H1 (cell line): Measurements from ENCODE around the gene TSPY10. TPM values are rescaled to one million over a fixed set of nuclear protein-coding genes. Genes with fewer than 3 reads are reported as not detected.
"Not testable (repeated sequence)": the region's sequence is repeated elsewhere in the genome, so short reads cannot be mapped to it uniquely, and the experiment has no call there.

Source experiments
- CTCF ChIA-PET: fragments of 300-600 bp; sonication (Branson Sonifier 250); formaldehyde crosslinking; loops from one replicate; lab custom pipeline; 2021; ENCODE audit not compliant: partially characterized antibody; lab: Charles Lee
- POLR2A ChIA-PET: fragments of 300-600 bp; sonication (Branson Sonifier 250); formaldehyde crosslinking; loops from one replicate; lab custom pipeline; 2021; ENCODE audit warnings: inconsistent platforms; ENCODE audit not compliant: partially characterized antibody; lab: Charles Lee
- DNase-seq, 2 experiments: peaks; one replicate each; pipeline versions ENCODE4 v3.0.0 to v3.0.0-alpha.2; 2010 to 2022; ENCODE audit warnings: low spot score in 2 of 2, low read depth in 1 of 2, mixed read lengths in 1 of 2
- FAIRE-seq: peaks from 2 replicates; lab custom pipeline; 2011; peaks lifted over from hg19 to GRCh38; lab: Jason Lieb, UNC
- H2AFZ ChIP-seq: 2 replicates; pipeline ENCODE4 v1.8.1; 2012; ENCODE audit warnings: low read length, inconsistent platforms
- H2AK5ac ChIP-seq: 2 replicates; pipeline ENCODE4 v1.6.1; 2013; ENCODE audit warnings: low read depth, low read length
- H2BK120ac ChIP-seq: replicated peaks from 2 replicates; pipeline ENCODE3; 2013; ENCODE audit warnings: low read depth, low read length, inconsistent platforms
- H2BK12ac ChIP-seq: 2 replicates; pipeline ENCODE4 v1.6.1; 2013; ENCODE audit warnings: low read depth, low read length
- H2BK15ac ChIP-seq: 2 replicates; pipeline ENCODE4 v1.6.1; 2013; ENCODE audit warnings: low read length
- H2BK20ac ChIP-seq: 2 replicates; pipeline ENCODE4 v1.6.1; 2013; ENCODE audit warnings: low read length
- H2BK5ac ChIP-seq: 2 replicates; pipeline ENCODE4 v1.6.1; 2013; ENCODE audit warnings: low read depth, low read length
- H3K14ac ChIP-seq: 2 replicates; pipeline ENCODE4 v1.6.1; 2013; ENCODE audit warnings: inconsistent platforms; ENCODE audit not compliant: insufficient read length
- H3K18ac ChIP-seq: 2 replicates; pipeline ENCODE4 v1.6.1; 2013; ENCODE audit warnings: low read length; ENCODE audit errors: extremely low read depth
- H3K23ac ChIP-seq: 2 replicates; pipeline ENCODE4 v1.6.1; 2013; ENCODE audit warnings: inconsistent platforms; ENCODE audit not compliant: insufficient read length
- H3K23me2 ChIP-seq: 2 replicates; pipeline ENCODE4 v1.6.1; 2013; ENCODE audit warnings: low read depth, low read length
- H3K27ac ChIP-seq: 2 replicates; pipeline ENCODE4 v1.6.1; 2011; ENCODE audit warnings: low read depth, low read length, inconsistent platforms
- H3K27me3 ChIP-seq, 4 experiments: replicated peaks in 1 of 4; 1 replicate in 1 of 4; 2 replicates in 3 of 4; pipeline versions ENCODE4 v1.6.1 to v1.8.1; 2011 to 2013; ENCODE audit warnings: low read length in 3 of 4, mild to moderate bottlenecking in 3 of 4, inconsistent platforms in 2 of 4, mixed read lengths in 2 of 4, moderate library complexity in 1 of 4; ENCODE audit not compliant: control insufficient read depth in 3 of 4, insufficient read depth in 3 of 4; ENCODE audit errors: extremely low read depth in 1 of 4
- H3K36me3 ChIP-seq, 4 experiments: 2 replicates each; pipeline versions ENCODE4 v1.6.1 to v1.8.1; 2011 to 2013; ENCODE audit warnings: mild to moderate bottlenecking in 4 of 4, low read length in 3 of 4, moderate library complexity in 2 of 4, control low read depth in 1 of 4, inconsistent platforms in 1 of 4; ENCODE audit not compliant: insufficient read depth in 4 of 4, control insufficient read depth in 2 of 4
- H3K4ac ChIP-seq: replicated peaks from 2 replicates; pipeline ENCODE3; 2013; ENCODE audit warnings: low read length, low read depth, mixed read lengths, inconsistent platforms; ENCODE audit not compliant: insufficient read length
- H3K4me1 ChIP-seq, 4 experiments: replicated peaks in 1 of 4; 1 replicate in 1 of 4; 2 replicates in 3 of 4; pipeline versions ENCODE4 v1.6.1 to v1.8.1; 2011 to 2013; ENCODE audit warnings: low read length in 3 of 4, inconsistent platforms in 2 of 4, mixed read lengths in 1 of 4; ENCODE audit not compliant: insufficient read depth in 4 of 4, control insufficient read depth in 3 of 4
- H3K4me2 ChIP-seq, 2 experiments: 2 replicates each; pipeline versions ENCODE4 v1.6.1 to v1.8.1; 2011 to 2013; ENCODE audit warnings: low read depth in 2 of 2, low read length in 2 of 2, control low read depth in 1 of 2, inconsistent platforms in 1 of 2, mild to moderate bottlenecking in 1 of 2; ENCODE audit not compliant: insufficient read depth in 1 of 2
- H3K4me3 ChIP-seq, 4 experiments: fragments of 200-600, 300-600 bp in 1 of 4; sonication (generic), shearing (Covaris generic), sonication (Bioruptor Twin) in 1 of 4; 2 replicates each; pipeline versions ENCODE4 v1.5.1 to v1.8.1; 2011 to 2016; ENCODE audit warnings: low read length in 4 of 4, low read depth in 3 of 4, control low read depth in 2 of 4, inconsistent platforms in 2 of 4, mild to moderate bottlenecking in 2 of 4, mixed read lengths in 1 of 4, moderate library complexity in 1 of 4; ENCODE audit not compliant: insufficient read depth in 2 of 4; ENCODE audit errors: extremely low read depth in 1 of 4
- H3K56ac ChIP-seq: replicated peaks from 2 replicates; pipeline ENCODE3; 2013; ENCODE audit warnings: low read depth, mild to moderate bottlenecking, mixed read lengths, low read length, inconsistent platforms; ENCODE audit not compliant: insufficient read length
- H3K79me1 ChIP-seq: 2 replicates; pipeline ENCODE4 v1.6.1; 2013; ENCODE audit warnings: low read depth, low read length, control low read depth
- H3K79me2 ChIP-seq, 2 experiments: 2 replicates each; pipeline versions ENCODE4 v1.6.1 to v1.8.1; 2012 to 2013; ENCODE audit warnings: low read length in 2 of 2, mild to moderate bottlenecking in 2 of 2, inconsistent platforms in 1 of 2; ENCODE audit not compliant: insufficient read depth in 2 of 2, control insufficient read depth in 1 of 2
- H3K9ac ChIP-seq, 4 experiments: replicated peaks in 1 of 4; 1 replicate in 1 of 4; 2 replicates in 3 of 4; pipeline versions ENCODE4 v1.6.1 to v1.8.1; 2011 to 2013; ENCODE audit warnings: low read depth in 3 of 4, low read length in 3 of 4, control low read depth in 2 of 4, mild to moderate bottlenecking in 2 of 4, moderate library complexity in 2 of 4, inconsistent platforms in 1 of 4; ENCODE audit errors: extremely low read depth in 1 of 4
- H3K9me3 ChIP-seq, 2 experiments: 2 replicates each; pipeline versions ENCODE4 v1.6.1 to v1.8.1; 2012 to 2013; ENCODE audit warnings: mild to moderate bottlenecking in 2 of 2, moderate library complexity in 2 of 2, control low read depth in 1 of 2, inconsistent platforms in 1 of 2, low read depth in 1 of 2, low read length in 1 of 2, mixed read lengths in 1 of 2; ENCODE audit not compliant: insufficient read depth in 2 of 2
- H4K20me1 ChIP-seq, 2 experiments: replicated peaks in 1 of 2; 2 replicates each; pipeline versions ENCODE3 to v1.8.1; 2011 to 2013; ENCODE audit warnings: inconsistent platforms in 2 of 2, low read length in 2 of 2, mild to moderate bottlenecking in 1 of 2; ENCODE audit not compliant: insufficient read depth in 2 of 2, control insufficient read depth in 1 of 2
- H4K5ac ChIP-seq: 2 replicates; pipeline ENCODE4 v1.6.1; 2013; ENCODE audit warnings: low read length, low read depth, mixed read lengths, inconsistent platforms; ENCODE audit not compliant: insufficient read length
- H4K8ac ChIP-seq: 2 replicates; pipeline ENCODE4 v1.8.0; 2013; ENCODE audit warnings: mild to moderate bottlenecking, moderate library complexity, low read length, inconsistent platforms; ENCODE audit not compliant: insufficient read depth; ENCODE audit errors: extremely low read depth
- H4K91ac ChIP-seq: replicated peaks from 2 replicates; pipeline ENCODE3; 2013; ENCODE audit warnings: low read length, mixed read lengths, inconsistent platforms; ENCODE audit not compliant: insufficient read length
- WGBS, 2 experiments: shearing (Covaris generic) in 1 of 2; methylation state at CpG; one replicate each; pipeline versions ENCODE4 v1.1.6 to v1.1.7; 2013 to 2015; ENCODE audit warnings: low lambda C conversion rate in 2 of 2, mixed read lengths in 2 of 2, inconsistent platforms in 1 of 2, low coverage in 1 of 2, missing lambda C conversion rate in 1 of 2; ENCODE audit not compliant: insufficient replicate concordance in 2 of 2, insufficient coverage in 1 of 2, insufficient read length in 1 of 2; ENCODE audit errors: extremely low coverage in 1 of 2, missing lambda C conversion rate in 1 of 2; 5-methylcytosine and 5-hydroxymethylcytosine counted together
- long read RNA-seq, 2 experiments: library from RNA in 1 of 2; library from capped mRNA in 1 of 2; stranded (forward); transcript quantifications; one replicate each; pipeline ENCODE4 v2.0.0, GENCODE V29; 2021; ENCODE audit warnings: inconsistent platforms in 1 of 2
- polyA minus RNA-seq, 3 experiments: library from RNA; depleted of rRNA, polyadenylated mRNA; stranded (reverse); fragments of >200 nt; gene quantifications; 1 replicate in 2 of 3; 2 replicates in 1 of 3; pipeline ENCODE4 v1.2.3, GENCODE V29; 2011
- polyA plus RNA-seq, 7 experiments: library from polyadenylated mRNA; depleted of rRNA in 3 of 7; stranded (reverse) in 5 of 7; unstranded in 2 of 7; fragments of >200 nt in 5 of 7; fragments of 200-250 nt in 2 of 7; gene quantifications; 1 replicate in 5 of 7; 2 replicates in 1 of 7; 4 replicates in 1 of 7; pipeline versions ENCODE4 v1.2.1 to v1.2.3, GENCODE V29; 2011 to 2013; ENCODE audit warnings: missing spikeins in 2 of 7, mixed read lengths in 2 of 7
- total RNA-seq: library from RNA; stranded (reverse); fragmentation: NEBNext Ultra II Directional; extraction: Animal tissue kit (Norgen Biotek cat#: 25700); gene quantifications from 2 replicates; pipeline ENCODE4 v1.2.1, GENCODE V29; 2021

The TSPY10 gene, protein sequence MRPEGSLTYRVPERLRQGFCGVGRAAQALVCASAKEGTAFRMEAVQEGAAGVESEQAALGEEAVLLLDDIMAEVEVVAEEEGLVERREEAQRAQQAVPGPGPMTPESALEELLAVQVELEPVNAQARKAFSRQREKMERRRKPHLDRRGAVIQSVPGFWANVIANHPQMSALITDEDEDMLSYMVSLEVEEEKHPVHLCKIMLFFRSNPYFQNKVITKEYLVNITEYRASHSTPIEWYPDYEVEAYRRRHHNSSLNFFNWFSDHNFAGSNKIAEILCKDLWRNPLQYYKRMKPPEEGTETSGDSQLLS
- not detected in 2 replicates for total RNA-seq
- not detected in 2 replicates for polyA plus RNA-seq (2011; rRNA removed)
- not detected for polyA plus RNA-seq (2011; cell fraction: cytosol; rRNA removed)
- polyA plus RNA-seq (2011; cell fraction: nucleus; rRNA removed): not detected
- not detected in 4 replicates for polyA plus RNA-seq (2012, experiment 1 of 2)
- not detected for polyA plus RNA-seq (2012, experiment 2 of 2)
- not detected for polyA plus RNA-seq (2013, experiment 1 of 2)
- not detected for polyA plus RNA-seq (2013, experiment 2 of 2)
- not detected in 2 replicates for polyA minus RNA-seq (2011; rRNA and poly(A)+ RNA removed)
- not detected for polyA minus RNA-seq (2011; cell fraction: cytosol; rRNA and poly(A)+ RNA removed)
- not detected for polyA minus RNA-seq (2011; cell fraction: nucleus; rRNA and poly(A)+ RNA removed)
- long read RNA-seq, experiment 1: 0 reads
- long read RNA-seq, experiment 2: 0 reads

DNA sequence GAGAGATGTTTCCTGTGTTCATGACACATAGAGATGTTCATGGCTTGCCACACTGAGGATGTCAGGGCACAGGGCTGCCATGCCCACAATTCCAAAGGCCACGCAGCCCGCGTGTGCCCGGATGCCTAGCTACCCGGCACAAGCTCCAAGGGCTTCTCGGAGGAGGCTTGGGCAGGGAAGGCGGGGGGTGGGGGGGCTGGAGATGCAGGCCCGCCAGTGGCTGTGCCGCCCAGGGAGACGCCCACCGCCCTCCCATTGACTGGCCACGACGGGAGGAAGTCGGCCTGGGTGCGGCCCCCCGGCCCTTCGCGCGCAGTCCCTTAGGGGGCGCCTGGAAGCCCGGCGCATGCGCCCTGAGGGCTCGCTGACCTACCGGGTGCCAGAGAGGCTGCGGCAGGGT is at the start of gene TSPY10:
Gene TSPY10 (plus strand): TSS at position 301 of the 400 bp plus-strand sequence. CDS start 46 bp downstream, at position 347.
- H3K23ac ChIP-seq, H3K79me2 ChIP-seq, H3K27ac ChIP-seq, H2BK120ac ChIP-seq, H3K14ac ChIP-seq, H3K36me3 ChIP-seq, H2AFZ ChIP-seq, H2AK5ac ChIP-seq, H3K9me3 ChIP-seq, DNase-seq, FAIRE-seq, H3K4ac ChIP-seq, H3K4me3 ChIP-seq, H3K23me2 ChIP-seq, H4K5ac ChIP-seq, H2BK5ac ChIP-seq, H2BK20ac ChIP-seq, H2BK15ac ChIP-seq, H3K4me1 ChIP-seq, H3K18ac ChIP-seq, H3K27me3 ChIP-seq, H3K9ac ChIP-seq, H4K8ac ChIP-seq, H4K91ac ChIP-seq, H2BK12ac ChIP-seq, H3K4me2 ChIP-seq, H4K20me1 ChIP-seq, H3K56ac ChIP-seq, CTCF ChIA-PET, POLR2A ChIA-PET, H3K79me1 ChIP-seq: not testable (repeated sequence)
- WGBS, 2 experiments: no CpG with 5 or more reads among the region's 26 CpGs
